Progenitor cell of endocrine pancreas (in vitro differentiated cells): ENCODE results near the gene SGCA. TPM values are rescaled to one million over a fixed set of nuclear protein-coding genes. Genes with fewer than 3 reads are reported as not detected.

ENCODE experiments used
- DNase-seq: peaks from one replicate; pipeline ENCODE4 v3.0.0; 2021; ENCODE audit warnings: low spot score; ENCODE audit not compliant: unreplicated experiment
- H3K27ac Mint-ChIP-seq: 2 replicates; pipeline ENCODE4 v1.8.0; 2021; ENCODE audit warnings: mild to moderate bottlenecking, moderate library complexity, mixed read lengths
- H3K27me3 Mint-ChIP-seq: 2 replicates; pipeline ENCODE4 v1.8.0; 2021; ENCODE audit warnings: mixed read lengths
- H3K36me3 Mint-ChIP-seq: 2 replicates; pipeline ENCODE4 v1.8.0; 2022; ENCODE audit warnings: mixed read lengths; ENCODE audit not compliant: insufficient read depth
- H3K4me1 Mint-ChIP-seq: 2 replicates; pipeline ENCODE4 v1.8.0; 2021; ENCODE audit warnings: low read depth, mixed read lengths
- H3K4me3 Mint-ChIP-seq: 2 replicates; pipeline ENCODE4 v1.8.0; 2021; ENCODE audit warnings: low read depth, mild to moderate bottlenecking, moderate library complexity, mixed read lengths
- H3K9me3 Mint-ChIP-seq: 2 replicates; pipeline ENCODE4 v1.8.0; 2021; ENCODE audit warnings: low read depth, mixed read lengths
- total RNA-seq: library from RNA; stranded (reverse); gene quantifications from 2 replicates; pipeline ENCODE4 v1.2.1, GENCODE V29; 2021
- TF ChIP-seq, protein P1 (sequence below): fragments of 200-600 bp; sonication (generic); IDR thresholded peaks from one replicate; pipeline ENCODE4 v1.5.0; 2021; ENCODE audit warnings: antibody characterized with exemption, mild to moderate bottlenecking; ENCODE audit not compliant: unreplicated experiment

SGCA gene
- total RNA-seq, 1 donor from 2014 or later: not detected

DNA sequence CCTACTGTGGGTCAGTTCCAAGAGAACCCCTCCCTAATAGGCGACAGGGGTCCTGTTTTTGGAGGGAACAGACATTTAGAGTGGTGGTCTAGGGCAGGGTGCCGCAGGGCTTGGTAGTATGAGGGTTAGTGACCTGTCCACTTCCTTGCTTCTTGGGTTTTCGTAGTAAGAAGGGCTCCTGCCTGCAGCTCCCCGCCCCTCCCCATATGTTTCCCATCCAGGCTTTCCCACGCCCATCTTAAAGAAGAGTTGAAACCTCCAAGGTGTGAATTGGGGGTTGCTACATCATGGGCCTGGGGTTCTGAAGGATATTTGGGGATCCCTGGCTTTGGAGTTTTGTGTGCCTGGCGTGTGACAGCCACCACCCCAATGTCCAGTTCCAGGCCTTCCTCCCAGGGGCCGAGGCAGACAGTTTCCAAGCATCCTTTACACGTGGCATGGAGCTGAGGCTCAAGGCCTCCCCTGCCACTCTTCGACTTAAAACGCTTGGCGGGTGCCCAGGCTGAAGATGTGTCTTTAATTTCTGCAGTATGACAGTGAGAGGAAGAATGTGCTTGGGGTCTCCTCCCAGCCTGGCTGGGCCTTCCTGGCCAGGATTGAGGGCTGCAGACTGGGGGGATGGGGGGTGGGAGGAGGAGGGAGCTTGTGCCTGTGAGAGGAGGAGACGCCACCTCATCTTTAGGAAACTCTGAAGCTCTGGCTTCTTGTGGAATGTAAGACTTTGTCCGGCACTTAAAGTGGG lies 38.0 kb downstream of the SGCA start:
- Mint-ChIP-seq H3K4me3 (no peak overlapping the region), H3K4me1 (peaks cover 17% of the 10 kb centered on the region), H3K9me3 (no peaks in the 10 kb centered on the region), H3K27ac (no peak overlapping the region), H3K36me3 (no peaks in the 10 kb centered on the region), H3K27me3 (peaks cover 68% of the 10 kb centered on the region)
- TF ChIP-seq, protein P1, sequence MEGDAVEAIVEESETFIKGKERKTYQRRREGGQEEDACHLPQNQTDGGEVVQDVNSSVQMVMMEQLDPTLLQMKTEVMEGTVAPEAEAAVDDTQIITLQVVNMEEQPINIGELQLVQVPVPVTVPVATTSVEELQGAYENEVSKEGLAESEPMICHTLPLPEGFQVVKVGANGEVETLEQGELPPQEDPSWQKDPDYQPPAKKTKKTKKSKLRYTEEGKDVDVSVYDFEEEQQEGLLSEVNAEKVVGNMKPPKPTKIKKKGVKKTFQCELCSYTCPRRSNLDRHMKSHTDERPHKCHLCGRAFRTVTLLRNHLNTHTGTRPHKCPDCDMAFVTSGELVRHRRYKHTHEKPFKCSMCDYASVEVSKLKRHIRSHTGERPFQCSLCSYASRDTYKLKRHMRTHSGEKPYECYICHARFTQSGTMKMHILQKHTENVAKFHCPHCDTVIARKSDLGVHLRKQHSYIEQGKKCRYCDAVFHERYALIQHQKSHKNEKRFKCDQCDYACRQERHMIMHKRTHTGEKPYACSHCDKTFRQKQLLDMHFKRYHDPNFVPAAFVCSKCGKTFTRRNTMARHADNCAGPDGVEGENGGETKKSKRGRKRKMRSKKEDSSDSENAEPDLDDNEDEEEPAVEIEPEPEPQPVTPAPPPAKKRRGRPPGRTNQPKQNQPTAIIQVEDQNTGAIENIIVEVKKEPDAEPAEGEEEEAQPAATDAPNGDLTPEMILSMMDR: no peak
- DNase-seq: no peak

- DNase-seq: no peak
- Mint-ChIP-seq H3K36me3 (no peaks in the 10 kb centered on the region), H3K4me3 (no peak overlapping the region), H3K4me1 (peaks cover 24% of the 10 kb centered on the region), H3K27ac (no peak overlapping the region), H3K27me3 (peaks cover 74% of the 10 kb centered on the region), H3K9me3 (no peaks in the 10 kb centered on the region)
- TF ChIP-seq, protein P1: no peak
Observed at GRCh38 chr17:50204431-50204830, 38.6 kb downstream of the SGCA start.

DNA sequence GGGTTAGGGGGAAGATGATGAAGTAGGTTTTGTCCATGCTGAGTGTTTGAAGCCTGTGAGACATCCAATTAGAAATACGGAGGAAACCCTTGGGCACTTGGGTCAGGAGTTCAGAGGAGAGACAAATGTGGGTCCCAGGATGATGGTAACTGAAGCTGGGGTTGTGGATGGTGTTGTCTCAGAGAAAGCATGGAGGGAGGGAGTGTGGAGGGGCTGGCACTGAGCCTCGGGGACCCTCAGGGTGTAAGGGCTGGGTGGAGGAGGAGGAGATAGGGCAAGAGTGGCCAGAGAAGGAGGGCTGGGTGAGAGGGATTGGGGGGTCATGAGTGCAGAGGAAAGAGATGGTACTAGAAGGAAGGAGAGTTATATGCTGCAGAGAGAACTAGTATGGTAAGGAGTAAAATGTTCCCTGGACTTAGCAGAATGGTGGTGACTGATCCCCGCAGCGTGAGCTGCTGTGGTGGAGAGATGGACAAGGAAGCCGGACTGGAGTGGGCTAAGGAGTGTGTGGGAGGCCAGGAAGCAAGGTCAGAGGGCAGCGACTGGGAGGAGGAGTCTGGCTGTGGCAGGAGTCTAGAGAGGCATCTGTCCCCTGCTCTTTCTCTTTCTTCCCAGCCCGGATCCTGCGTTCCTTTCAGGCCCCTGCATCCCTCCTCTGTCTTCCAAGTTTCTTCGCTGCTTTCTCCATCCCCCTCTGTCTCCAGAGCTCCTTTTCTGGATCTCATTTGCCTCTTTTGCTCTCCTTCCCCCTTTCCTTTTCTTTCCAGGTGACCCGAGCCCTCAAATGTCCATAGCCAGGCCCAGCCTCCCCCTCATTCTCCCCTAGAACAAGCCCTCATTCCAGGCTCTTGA lies 39.5 kb downstream of the SGCA start:
- H3K4me1 Mint-ChIP-seq: peaks cover 30% of the 10 kb centered on the region
- no peak for DNase-seq
- H3K4me3 Mint-ChIP-seq: no peak overlapping the region
- no peaks in the 10 kb centered on the region for H3K9me3 Mint-ChIP-seq
- TF ChIP-seq, protein P1: no peak
- no peak overlapping the region for H3K27ac Mint-ChIP-seq
- peaks cover 76% of the 10 kb centered on the region for H3K27me3 Mint-ChIP-seq
- H3K36me3 Mint-ChIP-seq: no peaks in the 10 kb centered on the region

DNA sequence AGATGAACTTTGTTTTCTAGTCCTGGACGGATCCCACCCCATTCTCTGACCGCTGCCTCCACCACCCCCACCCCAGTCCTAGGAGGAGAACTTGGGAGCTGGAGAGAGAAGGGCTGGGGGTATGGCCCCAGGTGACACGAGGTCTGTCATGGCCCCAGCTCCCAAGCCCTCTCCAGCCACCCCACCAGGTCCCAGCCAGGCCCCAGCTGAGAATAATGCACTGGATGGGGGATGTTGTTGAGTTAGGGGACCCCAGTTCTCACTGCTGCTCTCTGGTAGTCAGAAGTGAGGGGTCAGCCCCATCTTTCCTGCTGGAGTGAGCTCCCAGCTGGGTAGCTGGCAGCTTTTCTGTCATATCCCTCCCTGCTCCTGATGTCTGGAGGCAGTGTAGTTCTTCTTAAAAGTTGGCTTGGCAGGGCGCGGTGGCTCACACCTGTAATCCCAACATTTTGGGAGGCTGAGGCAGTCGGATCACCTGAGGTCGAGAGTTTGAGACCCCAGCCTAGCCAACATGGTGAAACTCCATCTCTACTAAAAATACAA lies 40.2 kb downstream of the SGCA start:
- Mint-ChIP-seq H3K36me3 (no peaks in the 10 kb centered on the region), H3K27me3 (peaks cover 73% of the 10 kb centered on the region), H3K9me3 (no peaks in the 10 kb centered on the region), H3K4me1 (peaks cover 28% of the 10 kb centered on the region), H3K27ac (no peak overlapping the region), H3K4me3 (no peak overlapping the region)
- TF ChIP-seq, protein P1: no peak
- no peak for DNase-seq

- TF ChIP-seq, protein P1: no peak
- H3K9me3 Mint-ChIP-seq: no peaks in the 10 kb centered on the region
- H3K27ac Mint-ChIP-seq: no peak overlapping the region
- no peaks in the 10 kb centered on the region for H3K36me3 Mint-ChIP-seq
- H3K27me3 Mint-ChIP-seq: peaks cover 72% of the 10 kb centered on the region
- peaks cover 33% of the 10 kb centered on the region for H3K4me1 Mint-ChIP-seq
- no peak overlapping the region for H3K4me3 Mint-ChIP-seq
- peak; percentile 24 for DNase-seq
Observed at GRCh38 chr17:50206604-50207293, 40.9 kb downstream of the SGCA start.
